Naive thymus-derived CD4-positive, alpha-beta T cell (primary cell): Measurements from ENCODE around the gene ZNF462. TPM values are rescaled to one million over a fixed set of nuclear protein-coding genes. Genes with fewer than 3 reads are reported as not detected.

Source experiments
- ATAC-seq: fragments of 150-1000 bp; cut with Tn5 transposase; 2 replicates; pipeline ENCODE4 v1.10.0; 2021; ENCODE audit warnings: mild to moderate bottlenecking, moderate library complexity
- CTCF ChIA-PET: fragments of 350-600 bp; sonication (Branson Sonifier 250); formaldehyde crosslinking; loops from one replicate; lab custom pipeline; 2021; ENCODE audit warnings: antibody characterized with exemption; lab: Charles Lee
- POLR2A ChIA-PET: fragments of 350-600 bp; sonication (Branson Sonifier 250); formaldehyde crosslinking; loops from one replicate; lab custom pipeline; 2021; ENCODE audit warnings: antibody characterized with exemption, inconsistent platforms; lab: Charles Lee
- DNase-seq, 9 donors: peaks; one replicate each; pipeline versions ENCODE4 v3.0.0 to v3.0.0-alpha.2; 2020 to 2022; ENCODE audit warnings: mixed read lengths in 1 of 9
- H3K27ac ChIP-seq: one replicate; pipeline ENCODE4 v1.7.0; 2013; ENCODE audit warnings: mild to moderate bottlenecking, low read depth, low read length, moderate library complexity
- H3K27me3 ChIP-seq, 2 donors: one replicate each; pipeline ENCODE4 v1.7.0; 2013; ENCODE audit warnings: low read length in 2 of 2, mild to moderate bottlenecking in 2 of 2, moderate library complexity in 2 of 2; ENCODE audit not compliant: control insufficient read depth in 2 of 2, insufficient read depth in 2 of 2
- H3K36me3 ChIP-seq, 3 experiments: 1 replicate in 2 of 3; 2 replicates in 1 of 3; pipeline ENCODE4 v1.7.0; 2013; ENCODE audit warnings: low read length in 3 of 3, mild to moderate bottlenecking in 3 of 3, moderate library complexity in 1 of 3; ENCODE audit not compliant: insufficient read depth in 3 of 3, control insufficient read depth in 2 of 3
- H3K4me1 ChIP-seq, 2 donors: one replicate each; pipeline ENCODE4 v1.7.0; 2013; ENCODE audit warnings: low read length in 2 of 2, mild to moderate bottlenecking in 2 of 2, moderate library complexity in 1 of 2; ENCODE audit not compliant: control insufficient read depth in 2 of 2, insufficient read depth in 2 of 2
- H3K4me3 ChIP-seq: 2 replicates; pipeline ENCODE4 v1.7.0; 2013; ENCODE audit warnings: mild to moderate bottlenecking, low read length
- H3K9me3 ChIP-seq, 3 experiments: 1 replicate in 2 of 3; 2 replicates in 1 of 3; pipeline ENCODE4 v1.7.0; 2013; ENCODE audit warnings: low read length in 3 of 3; ENCODE audit not compliant: control insufficient read depth in 2 of 3
- H3K27ac Mint-ChIP-seq, 9 donors: one replicate each; pipeline ENCODE4 v1.8.0; 2020 to 2022; ENCODE audit warnings: mixed read lengths in 9 of 9, mild to moderate bottlenecking in 8 of 9, moderate library complexity in 5 of 9, inconsistent platforms in 2 of 9
- H3K27me3 Mint-ChIP-seq, 5 donors: one replicate each; pipeline ENCODE4 v1.8.0; 2021 to 2022; ENCODE audit warnings: mixed read lengths in 5 of 5, mild to moderate bottlenecking in 1 of 5
- H3K36me3 Mint-ChIP-seq, 5 donors: one replicate each; pipeline ENCODE4 v1.8.0; 2020 to 2022; ENCODE audit warnings: mixed read lengths in 5 of 5, mild to moderate bottlenecking in 3 of 5, inconsistent platforms in 1 of 5
- H3K4me1 Mint-ChIP-seq, 7 donors: one replicate each; pipeline ENCODE4 v1.8.0; 2020 to 2022; ENCODE audit warnings: mixed read lengths in 7 of 7, mild to moderate bottlenecking in 3 of 7, inconsistent platforms in 1 of 7
- H3K4me3 Mint-ChIP-seq, 10 donors: one replicate each; pipeline ENCODE4 v1.8.0; 2020 to 2022; ENCODE audit warnings: mild to moderate bottlenecking in 10 of 10, mixed read lengths in 10 of 10, moderate library complexity in 6 of 10, inconsistent platforms in 2 of 10
- H3K9me3 Mint-ChIP-seq, 11 donors: one replicate each; pipeline ENCODE4 v1.8.0; 2020 to 2022; ENCODE audit warnings: mixed read lengths in 11 of 11, mild to moderate bottlenecking in 4 of 11, inconsistent platforms in 1 of 11, moderate library complexity in 1 of 11
- intact Hi-C, 2 donors: fragments of 100-400 bp; cut with micrococcal nuclease; formaldehyde crosslinking; loops; one replicate each; pipeline ENCODE4 v1.15.1; 2023
- polyA plus RNA-seq, 2 donors: library from polyadenylated mRNA; unstranded; fragments of 300-500 nt; fragmentation: Illumina TruSeq; gene quantifications; one replicate each; pipeline ENCODE4 v1.2.3, GENCODE V29; 2021
- total RNA-seq, 6 experiments: library from RNA in 5 of 6; stranded (reverse) in 5 of 6; gene quantifications; 1 replicate in 5 of 6; 2 replicates in 1 of 6; pipeline ENCODE4 v1.2.3 and lab custom pipeline; 2021 to 2026

The ZNF462 gene
- total and polyA plus RNA-seq, 7 experiments from 2014 or later = 0.11 to 3.2 (median 0.53) TPM; not detected in 1

GRCh38 chr9:106869028-106869427 is 6.1 kb downstream of the ZNF462 start:
- no peak overlapping the region for H3K27ac ChIP-seq
- H3K9me3 ChIP-seq = no peaks in the 10 kb centered on the region
- CTCF ChIA-PET = no interaction called here
- H3K4me1 ChIP-seq = no peaks in the 10 kb centered on the region
- H3K4me1 Mint-ChIP-seq = peaks cover 3 to 9% (median 7%) of the 10 kb centered on the region in 7 donors
- no peak for ATAC-seq
- H3K36me3 Mint-ChIP-seq = peaks cover 0 to 5% (median 0%) of the 10 kb centered on the region in 5 donors
- POLR2A ChIA-PET = no interaction called here
- H3K4me3 Mint-ChIP-seq = no peak overlapping the region
- H3K27me3 ChIP-seq = no peaks in the 10 kb centered on the region
- peaks cover 14 to 33% (median 30%) of the 10 kb centered on the region in 5 donors for H3K27me3 Mint-ChIP-seq
- no peaks in the 10 kb centered on the region for H3K36me3 ChIP-seq
- no peak overlapping the region for H3K4me3 ChIP-seq
- peaks cover 0 to 13% (median under 1%) of the 10 kb centered on the region in 11 donors for H3K9me3 Mint-ChIP-seq
- intact Hi-C loops = no loop called here
- DNase-seq = no peak
- no peak overlapping the region for H3K27ac Mint-ChIP-seq

GRCh38 chr9:106869458-106869857 is 6.5 kb downstream of the ZNF462 start:
- H3K27ac Mint-ChIP-seq = no peak overlapping the region
- H3K4me3 Mint-ChIP-seq = no peak overlapping the region
- peaks cover 2 to 5% (median 4%) of the 10 kb centered on the region in 7 donors for H3K4me1 Mint-ChIP-seq
- H3K36me3 Mint-ChIP-seq = peaks cover 0 to 5% (median 0%) of the 10 kb centered on the region in 5 donors
- ATAC-seq (no peak), DNase-seq (no peak)
- no peak overlapping the region for H3K27ac ChIP-seq
- ChIA-PET POLR2A (no interaction called here), CTCF (no interaction called here)
- H3K4me3 ChIP-seq = no peak overlapping the region
- H3K27me3 Mint-ChIP-seq = peaks cover 10 to 28% (median 26%) of the 10 kb centered on the region in 5 donors
- H3K9me3 ChIP-seq = no peaks in the 10 kb centered on the region
- peaks cover 0 to 10% (median 0%) of the 10 kb centered on the region in 11 donors for H3K9me3 Mint-ChIP-seq
- no peaks in the 10 kb centered on the region for H3K4me1 ChIP-seq
- H3K27me3 ChIP-seq = no peaks in the 10 kb centered on the region
- no peaks in the 10 kb centered on the region for H3K36me3 ChIP-seq
- intact Hi-C loops = no loop called here

GRCh38 chr9:106872641-106873040 is 9.7 kb downstream of the ZNF462 start:
- H3K36me3 Mint-ChIP-seq = no peaks in the 10 kb centered on the region
- no peaks in the 10 kb centered on the region for H3K27me3 ChIP-seq

GRCh38 chr9:106874031-106874430 is 11.1 kb downstream of the ZNF462 start:
- Mint-ChIP-seq H3K4me3 (no peak overlapping the region), H3K9me3 (peaks cover 0 to 5% (median 0%) of the 10 kb centered on the region in 11 donors), H3K4me1 (no peaks in the 10 kb centered on the region), H3K27me3 (peaks cover 0 to 6% (median 0%) of the 10 kb centered on the region in 5 donors), H3K27ac (no peak overlapping the region), H3K36me3 (peaks cover 0 to 4% (median 0%) of the 10 kb centered on the region in 5 donors)
- ATAC-seq (no peak), DNase-seq (no peak)
- POLR2A ChIA-PET = no interaction called here
- Histone ChIP-seq H3K36me3 (no peaks in the 10 kb centered on the region), H3K27ac (no peak overlapping the region), H3K27me3 (no peaks in the 10 kb centered on the region), H3K4me3 (no peak overlapping the region), H3K9me3 (no peaks in the 10 kb centered on the region), H3K4me1 (no peaks in the 10 kb centered on the region)
- intact Hi-C loops = no loop called here
- CTCF ChIA-PET = no interaction called here

More at GRCh38 chr9:106872641-106873040, 9.7 kb downstream of the ZNF462 start:
- Mint-ChIP-seq H3K4me1 (no peaks in the 10 kb centered on the region), H3K9me3 (peaks cover 0 to 5% (median 0%) of the 10 kb centered on the region in 11 donors), H3K4me3 (no peak overlapping the region), H3K27me3 (peaks cover 0 to 4% (median 2%) of the 10 kb centered on the region in 5 donors), H3K27ac (no peak overlapping the region)
- Histone ChIP-seq H3K36me3 (no peaks in the 10 kb centered on the region), H3K9me3 (no peaks in the 10 kb centered on the region), H3K4me1 (no peaks in the 10 kb centered on the region), H3K4me3 (no peak overlapping the region), H3K27ac (no peak overlapping the region)
- intact Hi-C loops = no loop called here
- POLR2A ChIA-PET = no interaction called here
- ATAC-seq (no peak), DNase-seq (no peak)
- CTCF ChIA-PET = no interaction called here

GRCh38 chr9:106874652-106875051 is 11.7 kb downstream of the ZNF462 start:
- Mint-ChIP-seq H3K9me3 (peaks cover 0 to 5% (median 0%) of the 10 kb centered on the region in 11 donors), H3K36me3 (peaks cover 0 to 4% (median 0%) of the 10 kb centered on the region in 5 donors), H3K4me1 (no peaks in the 10 kb centered on the region), H3K27me3 (peaks cover 0 to 6% (median 0%) of the 10 kb centered on the region in 5 donors), H3K4me3 (no peak overlapping the region), H3K27ac (no peak overlapping the region)
- no peaks in the 10 kb centered on the region for H3K9me3 ChIP-seq
- H3K27me3 ChIP-seq = no peaks in the 10 kb centered on the region
- no peak for ATAC-seq
- H3K4me1 ChIP-seq = no peaks in the 10 kb centered on the region
- H3K27ac ChIP-seq = no peak overlapping the region
- DNase-seq = no peak
- ChIA-PET CTCF (no interaction called here), POLR2A (no interaction called here)
- intact Hi-C loops = no loop called here
- H3K36me3 ChIP-seq = no peaks in the 10 kb centered on the region
- no peak overlapping the region for H3K4me3 ChIP-seq

- intact Hi-C loops = no loop called here
Observed at GRCh38 chr9:106875529-106875928, 12.6 kb downstream of the ZNF462 start.

GRCh38 chr9:106877345-106877744 is 14.4 kb downstream of the ZNF462 start:
- H3K4me1 ChIP-seq = no peaks in the 10 kb centered on the region
- H3K36me3 Mint-ChIP-seq = peaks cover 0 to 4% (median 0%) of the 10 kb centered on the region in 5 donors
- H3K9me3 Mint-ChIP-seq = peaks cover 0 to 5% (median 0%) of the 10 kb centered on the region in 11 donors
- H3K27ac ChIP-seq = no peak overlapping the region
- no peak overlapping the region for H3K4me3 ChIP-seq
- no peaks in the 10 kb centered on the region for H3K27me3 ChIP-seq
- intact Hi-C loops = no loop called here
- DNase-seq (no peak), ATAC-seq (no peak)
- no peaks in the 10 kb centered on the region for H3K4me1 Mint-ChIP-seq
- ChIA-PET CTCF (interaction anchor here (0.6 kb wide), 1 partner anchor 236 kb away, joined by 3 read pairs; no protein-coding TSS in a partner anchor), POLR2A (no interaction called here)
- H3K27ac Mint-ChIP-seq = no peak overlapping the region
- no peaks in the 10 kb centered on the region for H3K36me3 ChIP-seq
- no peaks in the 10 kb centered on the region for H3K9me3 ChIP-seq
- no peak overlapping the region for H3K4me3 Mint-ChIP-seq
- peaks cover 0 to 6% (median 0%) of the 10 kb centered on the region in 5 donors for H3K27me3 Mint-ChIP-seq

More at GRCh38 chr9:106875529-106875928, 12.6 kb downstream of the ZNF462 start:
- no peaks in the 10 kb centered on the region for H3K4me1 Mint-ChIP-seq
- POLR2A ChIA-PET = no interaction called here
- H3K27ac Mint-ChIP-seq = no peak overlapping the region
- Histone ChIP-seq H3K27me3 (no peaks in the 10 kb centered on the region), H3K4me3 (no peak overlapping the region), H3K36me3 (no peaks in the 10 kb centered on the region), H3K4me1 (no peaks in the 10 kb centered on the region), H3K27ac (no peak overlapping the region), H3K9me3 (no peaks in the 10 kb centered on the region)
- CTCF ChIA-PET = no interaction called here
- peaks cover 0 to 6% (median 0%) of the 10 kb centered on the region in 5 donors for H3K27me3 Mint-ChIP-seq
- no peak for DNase-seq
- H3K4me3 Mint-ChIP-seq = no peak overlapping the region
- no peak for ATAC-seq
- peaks cover 0 to 5% (median 0%) of the 10 kb centered on the region in 11 donors for H3K9me3 Mint-ChIP-seq
- peaks cover 0 to 4% (median 0%) of the 10 kb centered on the region in 5 donors for H3K36me3 Mint-ChIP-seq
